ENCODE results near the gene PDE9A. TPM values are rescaled to one million over a fixed set of nuclear protein-coding genes. Genes with fewer than 3 reads are reported as not detected.

The PDE9A gene
- total and polyA plus RNA-seq, 2 donors (not counting 3 experiments of a cell fraction or from before 2014, with no cell fraction given), result 0.28 to 2.2 TPM

DNA sequence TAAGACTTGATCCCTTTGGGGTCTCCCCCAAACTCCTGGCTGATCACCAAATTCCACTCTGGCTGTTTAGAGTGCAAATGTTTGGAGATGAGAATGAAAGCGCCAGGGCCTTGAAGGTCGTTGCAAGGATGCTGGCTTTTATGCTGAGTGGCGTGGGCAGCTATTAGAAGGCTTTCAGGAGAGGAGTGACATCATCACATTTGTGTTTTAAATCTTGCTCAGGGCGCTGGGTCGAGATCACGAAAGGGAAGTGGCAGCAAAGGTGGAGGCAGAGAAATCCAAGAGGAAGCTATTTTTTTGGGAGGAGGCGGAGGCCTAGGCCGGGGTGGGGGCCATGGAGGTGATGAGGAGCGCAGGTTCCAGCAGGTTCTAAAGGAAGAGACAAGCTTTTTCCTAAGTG is 49.3 kb downstream of the PDE9A start:
- Histone ChIP-seq H4K20me1 (replicated peaks; ENCODE audit: control insufficient read depth, extremely low read depth, insufficient read depth, low read length) (no peaks in the 10 kb centered on the region), H3K36me3 (ENCODE audit: control insufficient read depth in 2 of 2, extremely low read depth in 1 of 2, insufficient read depth in 2 of 2, low read length in 2 of 2) (no peaks in the 10 kb centered on the region), H3K27ac (ENCODE audit: insufficient read depth, low read depth, low read length) (no peak overlapping the region), H3K79me2 (ENCODE audit: control insufficient read depth, insufficient read depth, low read length) (no peaks in the 10 kb centered on the region), H3K27me3 (ENCODE audit: control insufficient read depth in 2 of 2, insufficient read depth in 2 of 2, low read length in 2 of 2) (no peaks in the 10 kb centered on the region), H3K9me1 (replicated peaks; ENCODE audit: control insufficient read depth, extremely low read depth, insufficient read depth, low read length) (no peaks in the 10 kb centered on the region), H3K9ac (replicated peaks; ENCODE audit: extremely low read depth, insufficient read depth, low read length) (no peak overlapping the region), H2AFZ (ENCODE audit: low read depth, low read length) (no peak overlapping the region), H3K4me2 (ENCODE audit: insufficient read depth, low read length) (no peak overlapping the region), H3K4me1 (ENCODE audit: control insufficient read depth, extremely low read depth, insufficient read depth, low read length) (no peaks in the 10 kb centered on the region), H3K9me3 (replicated peaks; ENCODE audit: control insufficient read depth, insufficient read depth, low read length) (no peaks in the 10 kb centered on the region), H3K4me3 (replicated peaks in 1 of 3; ENCODE audit: insufficient read depth in 1 of 3, low read depth in 1 of 3, low read length in 3 of 3) (no peak overlapping the region)
- DNase-seq (ENCODE audit: low read depth, low spot score) (no peak), FAIRE-seq (no peak)
- TF ChIP-seq MYC (IDR thresholded peaks at IDR 0.05; ENCODE audit: low read depth, low read length) (no peak), FOS (IDR thresholded peaks at IDR 0.05; ENCODE audit: borderline replicate concordance, insufficient read depth, low read length) (no peak), GATA2 (IDR thresholded peaks at IDR 0.05; ENCODE audit: insufficient read depth, insufficient read length, low read depth, low read length) (no peak), POLR2AphosphoS5 (IDR thresholded peaks at IDR 0.05; ENCODE audit: insufficient read depth, low read depth, low read length) (no peak), POLR2A (IDR thresholded peaks at IDR 0.05; ENCODE audit: low read depth, low read length) (no peak), EZH2 (IDR thresholded peaks at IDR 0.05; ENCODE audit: borderline replicate concordance, low read depth, low read length, severe bottlenecking) (no peak), JUN (IDR thresholded peaks at IDR 0.05; ENCODE audit: borderline replicate concordance, insufficient read depth, insufficient read length, low read depth) (no peak)
- TF ChIP-seq, protein P1, sequence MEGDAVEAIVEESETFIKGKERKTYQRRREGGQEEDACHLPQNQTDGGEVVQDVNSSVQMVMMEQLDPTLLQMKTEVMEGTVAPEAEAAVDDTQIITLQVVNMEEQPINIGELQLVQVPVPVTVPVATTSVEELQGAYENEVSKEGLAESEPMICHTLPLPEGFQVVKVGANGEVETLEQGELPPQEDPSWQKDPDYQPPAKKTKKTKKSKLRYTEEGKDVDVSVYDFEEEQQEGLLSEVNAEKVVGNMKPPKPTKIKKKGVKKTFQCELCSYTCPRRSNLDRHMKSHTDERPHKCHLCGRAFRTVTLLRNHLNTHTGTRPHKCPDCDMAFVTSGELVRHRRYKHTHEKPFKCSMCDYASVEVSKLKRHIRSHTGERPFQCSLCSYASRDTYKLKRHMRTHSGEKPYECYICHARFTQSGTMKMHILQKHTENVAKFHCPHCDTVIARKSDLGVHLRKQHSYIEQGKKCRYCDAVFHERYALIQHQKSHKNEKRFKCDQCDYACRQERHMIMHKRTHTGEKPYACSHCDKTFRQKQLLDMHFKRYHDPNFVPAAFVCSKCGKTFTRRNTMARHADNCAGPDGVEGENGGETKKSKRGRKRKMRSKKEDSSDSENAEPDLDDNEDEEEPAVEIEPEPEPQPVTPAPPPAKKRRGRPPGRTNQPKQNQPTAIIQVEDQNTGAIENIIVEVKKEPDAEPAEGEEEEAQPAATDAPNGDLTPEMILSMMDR (IDR thresholded peaks at IDR 0.05; ENCODE audit: extremely low read depth in 1 of 2, insufficient read depth in 1 of 2, low read depth in 1 of 2, low read length in 2 of 2), result no peak
- TF ChIP-seq, protein P2, sequence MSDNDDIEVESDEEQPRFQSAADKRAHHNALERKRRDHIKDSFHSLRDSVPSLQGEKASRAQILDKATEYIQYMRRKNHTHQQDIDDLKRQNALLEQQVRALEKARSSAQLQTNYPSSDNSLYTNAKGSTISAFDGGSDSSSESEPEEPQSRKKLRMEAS (IDR thresholded peaks at IDR 0.05; ENCODE audit: insufficient read depth, insufficient read length), result no peak
- dilution Hi-C loops (cut with MboI; ENCODE audit: extremely low pct_ligation_motif_present, low sequenced_read_pairs), result no loop called here
- CTCF ChIA-PET, result interaction anchor here (1.4 kb wide), 1 partner anchor 25 kb away, joined by 3 read pairs; no protein-coding TSS in a partner anchor
- intact Hi-C loops (cut with micrococcal nuclease), result no loop called here
- POLR2A ChIA-PET, result interaction anchor here (0.5 kb wide), 1 partner anchor 924 kb away, joined by 4 read pairs; no protein-coding TSS in a partner anchor
- BruUV-seq (replicated peaks), result no TSS peak
